Immature natural killer cell (primary cell): ENCODE measurements around the gene NKAIN2. TPM values are rescaled to one million over a fixed set of nuclear protein-coding genes. Genes with fewer than 3 reads are reported as not detected.

Source experiments
- DNase-seq, 3 donors: peaks; one replicate each; pipeline ENCODE4 v3.0.0; 2022; ENCODE audit warnings: mixed read lengths in 1 of 3
- H3K27ac Mint-ChIP-seq, 6 donors: one replicate each; pipeline ENCODE4 v1.8.0; 2020; ENCODE audit warnings: mixed read lengths in 6 of 6, mild to moderate bottlenecking in 5 of 6, inconsistent platforms in 4 of 6, moderate library complexity in 3 of 6
- H3K27me3 Mint-ChIP-seq, 3 donors: one replicate each; pipeline ENCODE4 v1.8.0; 2020 to 2021; ENCODE audit warnings: low read depth in 3 of 3, mild to moderate bottlenecking in 3 of 3, mixed read lengths in 3 of 3, moderate library complexity in 3 of 3, inconsistent platforms in 1 of 3
- H3K36me3 Mint-ChIP-seq, 3 donors: one replicate each; pipeline ENCODE4 v1.8.0; 2020; ENCODE audit warnings: mixed read lengths in 3 of 3, inconsistent platforms in 2 of 3, mild to moderate bottlenecking in 2 of 3
- H3K4me1 Mint-ChIP-seq, 2 donors: one replicate each; pipeline ENCODE4 v1.8.0; 2020; ENCODE audit warnings: inconsistent platforms in 2 of 2, mild to moderate bottlenecking in 2 of 2, mixed read lengths in 2 of 2, moderate library complexity in 1 of 2
- H3K4me3 Mint-ChIP-seq, 5 donors: one replicate each; pipeline ENCODE4 v1.8.0; 2020; ENCODE audit warnings: mild to moderate bottlenecking in 5 of 5, mixed read lengths in 5 of 5, inconsistent platforms in 3 of 5, moderate library complexity in 3 of 5
- H3K9me3 Mint-ChIP-seq, 6 donors: one replicate each; pipeline ENCODE4 v1.8.0; 2020; ENCODE audit warnings: mild to moderate bottlenecking in 6 of 6, mixed read lengths in 6 of 6, inconsistent platforms in 4 of 6, moderate library complexity in 3 of 6
- polyA plus RNA-seq, 3 donors: library from polyadenylated mRNA; unstranded; fragments of 300-500 nt; fragmentation: Illumina TruSeq; gene quantifications; one replicate each; pipeline ENCODE4 v1.2.3, GENCODE V29; 2021

NKAIN2 gene
- polyA plus RNA-seq, 3 donors from 2014 or later, result not detected

- no peak overlapping the region for H3K27ac Mint-ChIP-seq
- peaks cover 0 to 2% (median 0%) of the 10 kb centered on the region in 3 donors for H3K27me3 Mint-ChIP-seq
- H3K4me3 Mint-ChIP-seq, result no peak overlapping the region
- no peaks in the 10 kb centered on the region for H3K4me1 Mint-ChIP-seq
- no peak for DNase-seq
- H3K36me3 Mint-ChIP-seq, result no peaks in the 10 kb centered on the region
- H3K9me3 Mint-ChIP-seq, result peaks cover 0 to 11% (median 3%) of the 10 kb centered on the region in 6 donors
These were observed 70.3 kb downstream of the NKAIN2 start for GRCh38 chr6:123873974-123874373.

DNA sequence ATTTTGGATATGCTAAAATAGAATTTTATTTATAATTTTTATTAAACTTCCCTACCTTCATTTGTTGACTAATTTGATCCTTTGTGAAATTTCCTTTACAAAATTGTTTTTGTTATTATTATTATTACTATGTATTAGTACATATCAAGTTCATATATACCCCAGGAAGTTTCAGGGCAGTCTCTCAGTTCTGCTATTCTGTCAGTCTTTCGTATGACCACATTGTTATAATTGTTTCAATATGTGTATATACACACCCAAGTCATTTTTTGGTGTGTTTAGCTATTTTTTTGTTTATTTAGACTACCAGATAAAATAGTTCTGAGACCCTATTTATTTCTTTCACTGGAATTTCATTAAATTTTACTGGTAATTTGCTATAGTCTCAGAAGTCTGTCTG lies 72.1 kb downstream of the NKAIN2 start:
- Mint-ChIP-seq H3K27me3 (peaks cover 0 to 2% (median 0%) of the 10 kb centered on the region in 3 donors), H3K27ac (no peak overlapping the region), H3K4me1 (no peaks in the 10 kb centered on the region), H3K9me3 (peaks cover 0 to 10% (median 5%) of the 10 kb centered on the region in 6 donors), H3K4me3 (no peak overlapping the region), H3K36me3 (no peaks in the 10 kb centered on the region)
- DNase-seq, result no peak

DNA sequence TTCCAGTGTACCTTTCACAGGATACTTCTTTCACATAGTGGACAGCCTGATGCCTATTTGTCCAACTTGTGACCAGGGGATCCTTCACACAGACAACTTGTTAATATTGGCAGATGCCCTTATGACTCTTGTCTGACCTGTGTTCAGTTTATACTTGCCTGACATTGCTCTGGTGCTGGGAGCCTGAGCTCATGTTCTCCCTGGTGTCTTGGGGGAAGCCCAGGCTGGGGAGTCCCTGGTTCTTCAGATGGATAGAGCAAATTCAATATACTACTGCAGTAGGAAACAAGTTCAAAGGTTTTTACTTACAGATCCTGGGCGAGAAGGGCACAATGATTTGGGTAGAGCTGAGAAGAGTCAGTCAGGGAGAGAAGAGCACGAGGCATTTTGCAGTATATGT lies 76.1 kb downstream of the NKAIN2 start:
- Mint-ChIP-seq H3K27ac (no peak overlapping the region), H3K4me3 (no peak overlapping the region), H3K9me3 (peaks cover 4 to 14% (median 7%) of the 10 kb centered on the region in 6 donors), H3K4me1 (no peaks in the 10 kb centered on the region), H3K36me3 (no peaks in the 10 kb centered on the region), H3K27me3 (no peaks in the 10 kb centered on the region)
- DNase-seq, result no peak

- Mint-ChIP-seq H3K27me3 (peaks cover 0 to 4% (median 0%) of the 10 kb centered on the region in 3 donors), H3K4me1 (no peaks in the 10 kb centered on the region)
These were observed 85.3 kb downstream of the NKAIN2 start for GRCh38 chr6:123888771-123889513.

DNA sequence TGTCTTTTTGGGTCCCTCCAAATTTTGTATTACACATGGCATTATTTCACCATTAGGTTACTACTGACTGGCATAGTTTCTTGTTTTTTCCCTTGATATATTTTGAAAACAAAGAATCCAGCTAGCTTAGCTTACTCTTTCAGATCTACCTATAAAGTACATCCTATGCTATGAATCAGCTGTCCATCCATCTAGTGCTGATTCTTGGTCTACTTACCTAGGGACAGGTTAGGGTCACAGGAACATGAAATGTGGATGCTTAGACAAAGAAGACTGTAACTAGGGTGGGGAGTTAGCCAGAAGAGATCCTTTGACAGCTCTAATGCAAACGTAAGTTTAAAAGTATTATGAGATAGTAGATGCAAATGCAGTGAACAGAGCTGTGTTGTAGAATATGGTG lies 91.7 kb downstream of the NKAIN2 start:
- no peak for DNase-seq
- Mint-ChIP-seq H3K9me3 (peaks cover 1 to 23% (median 7%) of the 10 kb centered on the region in 6 donors), H3K4me3 (no peak overlapping the region), H3K36me3 (no peaks in the 10 kb centered on the region), H3K27me3 (peaks cover 0 to 1% (median 0%) of the 10 kb centered on the region in 3 donors), H3K27ac (no peak overlapping the region), H3K4me1 (no peaks in the 10 kb centered on the region)

More at GRCh38 chr6:123888771-123889513, 85.3 kb downstream of the NKAIN2 start:
- H3K36me3 Mint-ChIP-seq, result no peaks in the 10 kb centered on the region
- no peak overlapping the region for H3K27ac Mint-ChIP-seq
- DNase-seq, result no peak
- H3K9me3 Mint-ChIP-seq, result peaks cover 0 to 11% (median 5%) of the 10 kb centered on the region in 6 donors
- H3K4me3 Mint-ChIP-seq, result no peak overlapping the region

GRCh38 chr6:123895806-123896205 lies 92.1 kb downstream of the NKAIN2 start:
- no peak for DNase-seq
- peaks cover 0 to 1% (median 0%) of the 10 kb centered on the region in 3 donors for H3K27me3 Mint-ChIP-seq
- no peak overlapping the region for H3K27ac Mint-ChIP-seq

GRCh38 chr6:123896869-123897268 lies 93.2 kb downstream of the NKAIN2 start:
- no peak overlapping the region for H3K4me3 Mint-ChIP-seq
- no peaks in the 10 kb centered on the region for H3K4me1 Mint-ChIP-seq
- H3K9me3 Mint-ChIP-seq, result peaks cover 1 to 23% (median 7%) of the 10 kb centered on the region in 6 donors
- H3K36me3 Mint-ChIP-seq, result no peaks in the 10 kb centered on the region
- no peak for DNase-seq
- peaks cover 0 to 1% (median 0%) of the 10 kb centered on the region in 3 donors for H3K27me3 Mint-ChIP-seq
- H3K27ac Mint-ChIP-seq, result no peak overlapping the region

More at GRCh38 chr6:123895806-123896205, 92.1 kb downstream of the NKAIN2 start:
- Mint-ChIP-seq H3K4me3 (no peak overlapping the region), H3K4me1 (no peaks in the 10 kb centered on the region), H3K36me3 (no peaks in the 10 kb centered on the region), H3K9me3 (peaks cover 1 to 23% (median 7%) of the 10 kb centered on the region in 6 donors)

GRCh38 chr6:123897965-123898364 lies 94.3 kb downstream of the NKAIN2 start:
- Mint-ChIP-seq H3K4me3 (no peak overlapping the region), H3K36me3 (no peaks in the 10 kb centered on the region), H3K4me1 (no peaks in the 10 kb centered on the region), H3K27ac (no peak overlapping the region), H3K9me3 (peaks cover 1 to 25% (median 7%) of the 10 kb centered on the region in 6 donors), H3K27me3 (peaks cover 0 to 1% (median 0%) of the 10 kb centered on the region in 3 donors)
- no peak for DNase-seq

- H3K36me3 Mint-ChIP-seq, result no peaks in the 10 kb centered on the region
- peaks cover 3 to 31% (median 9%) of the 10 kb centered on the region in 6 donors for H3K9me3 Mint-ChIP-seq
- DNase-seq, result no peak
- no peak overlapping the region for H3K27ac Mint-ChIP-seq
- H3K4me3 Mint-ChIP-seq, result no peak overlapping the region
- H3K4me1 Mint-ChIP-seq, result no peaks in the 10 kb centered on the region
- peaks cover 0 to 1% (median 0%) of the 10 kb centered on the region in 3 donors for H3K27me3 Mint-ChIP-seq
These were observed 95.0 kb downstream of the NKAIN2 start for GRCh38 chr6:123898665-123899064.

DNA sequence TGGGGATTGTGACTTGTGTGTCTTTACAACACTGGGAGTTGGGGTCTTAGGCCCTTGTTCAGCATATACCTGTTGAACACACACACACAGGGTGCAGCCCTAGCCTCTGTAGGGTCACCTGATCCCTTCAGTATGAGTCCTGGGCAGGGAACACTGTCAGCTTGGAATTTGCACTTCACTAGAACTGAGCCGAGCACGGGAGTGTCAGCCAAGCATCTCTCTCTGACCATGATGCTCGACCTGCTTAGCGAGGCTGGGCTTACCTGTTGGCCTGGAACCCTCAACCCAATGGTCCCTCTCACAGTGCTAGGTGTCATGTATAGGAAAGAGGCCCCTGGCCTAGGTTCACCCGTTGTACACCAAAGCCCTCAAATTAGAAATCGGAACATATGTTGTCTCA lies 96.1 kb downstream of the NKAIN2 start:
- peaks cover 0 to 1% (median 0%) of the 10 kb centered on the region in 3 donors for H3K27me3 Mint-ChIP-seq
- DNase-seq, result no peak
- H3K4me1 Mint-ChIP-seq, result no peaks in the 10 kb centered on the region
- peaks cover 3 to 31% (median 9%) of the 10 kb centered on the region in 6 donors for H3K9me3 Mint-ChIP-seq
- H3K36me3 Mint-ChIP-seq, result no peaks in the 10 kb centered on the region
- no peak overlapping the region for H3K4me3 Mint-ChIP-seq
- H3K27ac Mint-ChIP-seq, result no peak overlapping the region

DNA sequence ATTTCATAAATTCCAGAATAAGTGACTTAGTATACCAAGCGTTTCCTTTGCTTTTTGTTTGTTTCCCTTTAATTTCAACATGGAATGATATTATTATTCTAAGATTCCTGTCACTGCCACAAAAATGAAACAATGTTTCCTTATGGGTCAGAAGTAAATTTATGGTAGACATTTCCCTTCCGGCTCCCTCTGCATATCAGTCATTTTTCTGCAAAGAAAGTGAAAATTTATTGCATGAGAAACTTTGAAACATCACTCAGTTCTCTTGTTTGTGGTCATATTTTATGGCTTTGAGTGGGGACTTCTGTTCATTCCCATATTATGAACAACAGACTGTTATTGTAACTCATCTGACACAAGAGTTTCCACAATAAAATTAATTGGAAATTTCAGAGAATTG lies 97.8 kb downstream of the NKAIN2 start:
- DNase-seq, result no peak
- H3K27ac Mint-ChIP-seq, result no peak overlapping the region
- H3K4me3 Mint-ChIP-seq, result no peak overlapping the region

GRCh38 chr6:123902738-123903313 lies 99.2 kb downstream of the NKAIN2 start:
- no peak for DNase-seq
- H3K4me3 Mint-ChIP-seq, result no peak overlapping the region

More for the DNA sequence above, 97.8 kb downstream of the NKAIN2 start:
- H3K36me3 Mint-ChIP-seq, result no peaks in the 10 kb centered on the region
- H3K27me3 Mint-ChIP-seq, result peaks cover 0 to 3% (median 0%) of the 10 kb centered on the region in 3 donors
- H3K4me1 Mint-ChIP-seq, result no peaks in the 10 kb centered on the region
- H3K9me3 Mint-ChIP-seq, result peaks cover 3 to 41% (median 10%) of the 10 kb centered on the region in 6 donors

DNA sequence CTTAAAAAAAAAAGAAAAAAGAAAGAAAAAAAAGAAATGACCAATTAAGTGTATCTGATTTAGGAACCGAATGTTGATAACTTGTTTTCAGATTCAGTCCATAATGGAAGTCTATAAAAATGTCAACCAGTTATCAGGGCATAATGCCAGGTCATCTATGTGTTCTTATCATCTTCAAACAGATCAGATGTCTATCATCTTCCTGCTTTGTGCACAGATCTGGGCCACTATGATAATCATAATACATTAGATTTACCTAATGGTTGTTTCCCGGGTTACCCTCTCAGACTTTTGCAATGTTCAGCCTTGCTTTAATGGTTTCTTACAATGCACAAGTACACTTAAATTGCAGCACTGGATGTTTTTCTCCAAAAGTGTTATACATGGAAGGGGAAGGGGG lies 100.6 kb downstream of the NKAIN2 start:
- DNase-seq, result no peak
- Mint-ChIP-seq H3K27me3 (peaks cover 0 to 2% (median 0%) of the 10 kb centered on the region in 3 donors), H3K4me3 (no peak overlapping the region), H3K4me1 (no peaks in the 10 kb centered on the region), H3K36me3 (no peaks in the 10 kb centered on the region), H3K9me3 (peaks cover 2 to 22% (median 12%) of the 10 kb centered on the region in 6 donors), H3K27ac (no peak overlapping the region)

More at GRCh38 chr6:123902738-123903313, 99.2 kb downstream of the NKAIN2 start:
- H3K27me3 Mint-ChIP-seq, result peaks cover 0 to 3% (median 0%) of the 10 kb centered on the region in 3 donors
- peaks cover 3 to 33% (median 11%) of the 10 kb centered on the region in 6 donors for H3K9me3 Mint-ChIP-seq
- H3K27ac Mint-ChIP-seq, result no peak overlapping the region
- H3K36me3 Mint-ChIP-seq, result no peaks in the 10 kb centered on the region
- no peaks in the 10 kb centered on the region for H3K4me1 Mint-ChIP-seq

- no peak for DNase-seq
- no peak overlapping the region for H3K27ac Mint-ChIP-seq
- no peak overlapping the region for H3K4me3 Mint-ChIP-seq
- peaks cover 0 to 1% (median 0%) of the 10 kb centered on the region in 3 donors for H3K27me3 Mint-ChIP-seq
- no peaks in the 10 kb centered on the region for H3K36me3 Mint-ChIP-seq
- H3K9me3 Mint-ChIP-seq, result peaks cover 0 to 18% (median 5%) of the 10 kb centered on the region in 6 donors
- H3K4me1 Mint-ChIP-seq, result no peaks in the 10 kb centered on the region
These were observed 105.1 kb downstream of the NKAIN2 start for GRCh38 chr6:123908797-123909196.
